ENCODE measurements around the gene MRPL36. TPM values are rescaled to one million over a fixed set of nuclear protein-coding genes. Genes with fewer than 3 reads are reported as not detected.

The MRPL36 gene
- total and polyA plus RNA-seq, 4 donors, result 21.4 to 55.6 (median 40.3) TPM

DNA sequence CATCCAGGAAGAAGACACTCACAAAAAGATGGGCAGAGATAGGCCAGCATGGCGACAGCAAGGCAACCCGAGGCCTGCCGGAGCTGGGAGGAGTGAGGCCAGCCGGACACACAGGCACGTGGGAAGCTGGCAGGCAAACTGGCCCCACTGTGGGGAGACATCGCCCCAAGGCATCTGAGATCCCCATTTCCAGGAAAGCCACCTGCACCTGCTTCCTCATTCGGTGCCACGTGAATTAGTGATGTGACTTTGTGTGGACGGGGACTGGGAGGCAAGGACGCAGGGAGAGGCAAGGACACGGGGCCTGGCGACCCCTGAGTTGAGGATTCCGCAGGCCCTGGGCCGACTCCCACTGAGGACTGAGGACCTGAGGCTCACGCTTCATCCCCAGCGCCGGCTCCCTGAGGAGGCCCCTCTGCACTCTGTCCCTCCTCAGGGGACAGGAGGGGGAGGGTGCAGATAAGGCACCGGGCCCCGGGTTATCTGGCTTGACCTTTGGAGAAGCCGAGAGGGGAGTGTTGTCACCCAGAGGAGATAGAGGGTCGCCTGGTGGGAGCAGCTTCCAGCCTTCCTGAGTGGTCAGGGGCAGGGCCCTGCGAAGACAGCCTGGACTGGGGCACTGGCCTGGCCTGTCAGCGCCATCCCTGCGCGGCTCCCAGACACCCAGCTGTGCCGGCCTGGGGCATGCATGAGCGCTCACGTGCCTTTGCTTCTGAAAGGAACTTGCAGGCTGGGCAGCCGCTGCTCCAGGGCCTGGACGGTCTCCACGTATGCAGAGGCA lies 41.3 kb upstream of the MRPL36 start:
- 61% methylated on average over 27 of the region's 31 CpGs for WGBS (ENCODE audit: insufficient coverage)
- Histone ChIP-seq H3K9me3 (ENCODE audit: control insufficient read depth, insufficient read depth, low read length) (no peaks in the 10 kb centered on the region), H3K4me3 (ENCODE audit: low read depth, low read length) (no peak overlapping the region), H3K36me3 (ENCODE audit: control insufficient read depth, insufficient read depth, low read length) (peaks cover 3% of the 10 kb centered on the region), H3K27ac (ENCODE audit: low read depth, low read length) (no peak overlapping the region), H3K4me1 (ENCODE audit: control insufficient read depth, insufficient read depth, low read length) (peaks cover 6% of the 10 kb centered on the region), H3K27me3 (ENCODE audit: control insufficient read depth, insufficient read depth, low read length) (peaks cover 13% of the 10 kb centered on the region)
- no peak for DNase-seq (ENCODE audit: low read depth in 4 of 6, low spot score in 6 of 6)

DNA sequence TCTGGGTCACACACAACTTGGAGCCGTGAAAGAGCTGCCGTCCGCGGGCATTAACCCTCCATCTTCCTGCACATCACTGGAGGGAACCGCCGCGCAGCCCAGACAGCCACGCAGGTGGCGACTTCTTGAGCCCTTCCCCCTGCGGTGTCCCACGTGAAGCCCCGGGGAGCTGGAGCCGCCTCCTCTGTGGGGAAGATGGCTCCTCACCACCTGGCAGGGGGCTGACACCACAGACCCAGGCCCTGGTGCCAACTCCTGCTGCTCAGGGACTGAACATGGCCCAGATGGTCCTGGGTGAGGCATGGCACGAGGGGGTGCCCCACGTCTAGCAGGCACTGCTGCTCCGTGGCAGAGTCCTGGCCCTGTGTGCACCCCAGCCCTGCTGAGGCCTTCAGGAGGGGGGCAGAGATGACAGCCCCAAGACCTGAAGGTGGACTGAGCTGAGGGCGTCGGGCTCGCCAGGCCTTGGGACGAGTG lies 40.5 kb upstream of the MRPL36 start:
- WGBS (ENCODE audit: insufficient coverage), result 83% methylated on average over 20 of the region's 20 CpGs
- Histone ChIP-seq H3K4me3 (ENCODE audit: low read depth, low read length) (no peak overlapping the region), H3K36me3 (ENCODE audit: control insufficient read depth, insufficient read depth, low read length) (peaks cover 3% of the 10 kb centered on the region), H3K9me3 (ENCODE audit: control insufficient read depth, insufficient read depth, low read length) (no peaks in the 10 kb centered on the region), H3K27me3 (ENCODE audit: control insufficient read depth, insufficient read depth, low read length) (peaks cover 13% of the 10 kb centered on the region), H3K27ac (ENCODE audit: low read depth, low read length) (no peak overlapping the region), H3K4me1 (ENCODE audit: control insufficient read depth, insufficient read depth, low read length) (peaks cover 6% of the 10 kb centered on the region)
- no peak for DNase-seq (ENCODE audit: low read depth in 4 of 6, low spot score in 6 of 6)

DNA sequence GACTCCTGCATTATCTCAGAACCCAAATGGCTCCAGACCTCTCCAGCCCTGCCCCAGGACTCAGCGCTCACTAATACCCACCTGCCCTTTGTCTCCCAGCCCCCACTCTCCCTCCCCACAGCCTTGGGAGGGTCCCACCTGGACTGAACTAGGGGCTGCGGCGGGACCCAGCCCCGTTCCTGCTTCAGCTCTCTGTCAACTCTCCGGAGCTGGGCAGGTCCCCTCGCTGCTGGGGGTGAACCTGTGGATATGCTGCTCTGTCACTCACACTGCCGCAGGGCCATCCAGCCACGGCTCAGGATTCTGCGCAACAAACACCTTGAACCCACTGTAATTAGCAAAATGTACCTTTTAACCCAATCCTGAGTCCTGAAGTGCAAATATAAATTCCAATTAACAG lies 38.4 kb upstream of the MRPL36 start:
- Histone ChIP-seq H3K9me3 (ENCODE audit: control insufficient read depth, insufficient read depth, low read length) (no peaks in the 10 kb centered on the region), H3K4me1 (ENCODE audit: control insufficient read depth, insufficient read depth, low read length) (peaks cover 9% of the 10 kb centered on the region), H3K27me3 (ENCODE audit: control insufficient read depth, insufficient read depth, low read length) (peaks cover 24% of the 10 kb centered on the region), H3K36me3 (ENCODE audit: control insufficient read depth, insufficient read depth, low read length) (peaks cover 3% of the 10 kb centered on the region), H3K4me3 (ENCODE audit: low read depth, low read length) (no peak overlapping the region), H3K27ac (ENCODE audit: low read depth, low read length) (no peak overlapping the region)
- no peak for DNase-seq (ENCODE audit: low read depth in 4 of 6, low spot score in 6 of 6)
- 82% methylated on average over 9 of the region's 9 CpGs for WGBS (ENCODE audit: insufficient coverage)

DNA sequence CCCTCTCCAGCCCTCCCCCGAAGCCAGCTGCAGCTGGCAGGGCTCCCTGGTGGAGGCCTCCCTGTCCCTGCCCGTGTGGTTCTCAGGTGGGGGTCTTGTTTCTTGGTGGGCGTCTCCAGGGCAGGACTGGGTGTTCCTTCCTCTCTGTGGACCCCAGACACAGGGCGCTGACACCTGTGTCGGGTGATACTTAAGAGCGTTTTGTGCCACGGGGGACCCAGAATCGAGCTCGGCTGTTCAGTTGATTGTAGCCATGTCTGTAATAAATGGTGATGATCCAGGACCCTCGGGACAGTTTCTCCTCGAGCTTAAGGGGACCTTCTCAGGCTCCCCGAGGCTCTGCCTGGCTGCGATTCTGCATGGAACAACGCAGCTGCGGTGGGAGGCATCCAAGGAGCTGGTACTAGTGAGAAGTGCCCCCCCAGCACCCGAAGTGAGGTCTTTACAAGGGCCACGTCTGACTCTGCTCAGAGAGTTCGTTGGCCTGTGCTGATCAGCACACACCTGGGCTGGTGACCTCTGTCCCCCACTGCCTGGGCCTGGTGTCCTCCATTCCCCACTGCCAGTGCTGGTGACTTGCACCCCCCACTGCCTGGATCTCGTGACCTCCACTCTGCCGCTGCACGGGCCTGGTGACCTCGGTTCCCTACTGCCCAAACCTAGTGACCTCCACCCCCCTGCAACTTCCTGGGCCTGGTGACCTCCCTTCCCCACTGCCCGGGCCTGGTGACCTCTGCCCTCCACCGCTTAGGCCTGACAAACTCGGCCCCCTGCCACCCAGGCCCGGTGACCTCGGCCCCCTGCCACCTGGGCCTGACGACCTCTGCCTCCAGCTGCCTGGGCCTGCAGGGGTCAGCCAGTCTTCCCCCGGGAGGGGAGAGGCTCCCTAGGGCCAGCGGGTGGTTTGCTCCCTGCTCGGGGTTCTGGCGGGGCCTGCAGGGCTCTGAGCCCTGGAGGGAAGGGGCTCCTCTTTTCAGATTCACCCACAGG lies 37.5 kb upstream of the MRPL36 start:
- Histone ChIP-seq H3K9me3 (ENCODE audit: control insufficient read depth, insufficient read depth, low read length) (no peaks in the 10 kb centered on the region), H3K4me1 (ENCODE audit: control insufficient read depth, insufficient read depth, low read length) (peaks cover 9% of the 10 kb centered on the region), H3K27me3 (ENCODE audit: control insufficient read depth, insufficient read depth, low read length) (peaks cover 24% of the 10 kb centered on the region), H3K27ac (ENCODE audit: low read depth, low read length) (no peak overlapping the region), H3K4me3 (ENCODE audit: low read depth, low read length) (no peak overlapping the region), H3K36me3 (ENCODE audit: control insufficient read depth, insufficient read depth, low read length) (peaks cover 3% of the 10 kb centered on the region)
- 77% methylated on average over 28 of the region's 32 CpGs for WGBS (ENCODE audit: insufficient coverage)
- no peak for DNase-seq (ENCODE audit: low read depth in 4 of 6, low spot score in 6 of 6)

DNA sequence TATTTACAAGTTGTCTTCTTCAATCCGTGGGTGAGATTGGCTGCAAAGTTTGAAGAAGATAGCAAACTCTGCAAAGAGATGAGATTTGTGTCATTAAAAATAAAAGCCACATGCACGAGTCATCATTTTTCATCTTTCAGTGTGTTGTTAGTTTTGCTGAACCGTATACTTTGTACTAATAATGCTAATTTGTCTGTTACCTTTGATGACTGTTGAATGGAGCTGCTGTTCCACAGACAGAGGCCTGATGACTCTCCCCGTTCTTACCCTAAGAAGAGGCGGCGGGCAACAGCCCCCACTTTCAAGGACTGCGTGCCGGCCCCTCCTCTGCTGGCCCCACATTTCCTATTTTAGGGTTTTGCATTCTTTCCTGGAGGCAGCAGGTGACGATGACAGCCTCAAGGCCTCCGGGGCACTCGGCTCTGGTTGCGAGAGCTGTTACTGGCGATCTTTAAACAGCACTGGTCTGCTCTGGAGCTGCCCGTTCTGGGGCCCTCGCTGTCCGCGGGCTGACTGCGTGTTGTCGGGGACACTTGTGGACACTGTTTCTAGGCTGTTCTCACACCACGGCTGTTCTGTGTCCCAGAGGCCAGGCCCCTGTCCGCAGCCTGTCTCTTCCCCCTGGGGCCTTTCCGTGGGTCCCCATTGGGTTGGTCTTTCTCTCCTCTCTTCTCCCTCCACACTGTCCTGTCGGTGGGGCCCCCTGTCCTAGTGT lies 36.7 kb upstream of the MRPL36 start:
- WGBS (ENCODE audit: insufficient coverage), result 79% methylated on average over 19 of the region's 23 CpGs
- Histone ChIP-seq H3K36me3 (ENCODE audit: control insufficient read depth, insufficient read depth, low read length) (peaks cover 3% of the 10 kb centered on the region), H3K4me3 (ENCODE audit: low read depth, low read length) (no peak overlapping the region), H3K4me1 (ENCODE audit: control insufficient read depth, insufficient read depth, low read length) (peaks cover 15% of the 10 kb centered on the region), H3K9me3 (ENCODE audit: control insufficient read depth, insufficient read depth, low read length) (no peaks in the 10 kb centered on the region), H3K27ac (ENCODE audit: low read depth, low read length) (no peak overlapping the region), H3K27me3 (ENCODE audit: control insufficient read depth, insufficient read depth, low read length) (peaks cover 23% of the 10 kb centered on the region)
- DNase-seq (ENCODE audit: low read depth in 4 of 6, low spot score in 6 of 6), result no peak

DNA sequence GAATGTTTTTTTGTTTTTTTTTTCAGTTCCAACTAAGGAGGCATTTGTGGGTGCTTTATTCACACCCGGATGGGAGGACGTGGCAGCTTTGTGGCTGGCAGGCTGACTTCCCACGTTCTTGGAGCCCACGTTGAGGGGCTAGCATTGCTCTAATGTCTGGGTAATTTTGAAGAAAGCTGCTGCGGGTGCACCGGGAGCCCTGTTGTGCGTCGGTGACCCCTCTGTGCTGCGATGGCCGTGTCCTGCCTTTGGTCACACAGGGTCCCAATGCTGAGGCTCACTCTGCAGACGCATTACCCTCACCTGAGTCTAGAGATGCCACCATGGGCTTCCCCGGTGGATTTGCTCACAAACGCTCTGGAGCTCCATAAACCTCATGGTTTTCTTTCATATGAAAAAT lies 35.8 kb upstream of the MRPL36 start:
- 85% methylated on average over 13 of the region's 13 CpGs for WGBS (ENCODE audit: insufficient coverage)
- Histone ChIP-seq H3K36me3 (ENCODE audit: control insufficient read depth, insufficient read depth, low read length) (peaks cover 3% of the 10 kb centered on the region), H3K4me3 (ENCODE audit: low read depth, low read length) (no peak overlapping the region), H3K27ac (ENCODE audit: low read depth, low read length) (no peak overlapping the region), H3K27me3 (ENCODE audit: control insufficient read depth, insufficient read depth, low read length) (peaks cover 23% of the 10 kb centered on the region), H3K4me1 (ENCODE audit: control insufficient read depth, insufficient read depth, low read length) (peaks cover 12% of the 10 kb centered on the region), H3K9me3 (ENCODE audit: control insufficient read depth, insufficient read depth, low read length) (no peaks in the 10 kb centered on the region)
- no peak for DNase-seq (ENCODE audit: low read depth in 4 of 6, low spot score in 6 of 6)

DNA sequence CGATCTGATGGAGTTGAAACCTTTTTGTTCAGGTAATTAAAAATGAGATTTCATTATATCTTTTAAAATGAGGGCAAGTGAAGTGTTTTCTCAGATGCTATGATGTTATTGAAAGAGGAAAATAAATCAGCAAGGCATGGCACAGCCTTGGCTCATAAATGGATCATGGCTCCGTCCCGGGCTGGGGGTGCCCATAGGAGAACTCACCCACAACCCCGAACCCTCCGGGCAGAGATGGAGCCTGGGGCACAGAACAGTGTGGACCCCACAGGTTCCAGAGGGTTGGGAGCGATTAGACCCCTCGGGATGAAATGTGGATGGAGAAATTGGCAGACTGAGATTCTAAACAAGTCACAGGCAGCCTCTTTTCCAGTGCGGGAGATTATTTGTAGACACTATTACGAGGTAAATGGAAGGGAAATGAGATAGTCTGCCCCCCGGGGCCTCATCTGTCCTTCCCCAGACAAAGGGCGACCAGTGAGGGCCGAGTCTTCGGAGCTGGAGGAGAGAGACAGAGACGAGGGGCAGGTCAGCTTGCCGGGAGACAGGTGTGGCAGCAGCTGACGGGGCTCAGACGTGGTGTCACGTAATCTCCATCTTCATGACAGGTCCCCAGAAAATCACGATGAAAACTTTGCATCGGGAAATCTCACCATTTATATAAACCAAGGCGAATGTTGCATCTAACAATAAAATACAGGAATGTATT lies 35.2 kb upstream of the MRPL36 start:
- peak in 1 of 6 donors; percentile 38 for DNase-seq (ENCODE audit: low read depth in 4 of 6, low spot score in 6 of 6)
- H3K4me3 ChIP-seq (ENCODE audit: low read depth, low read length), result no peak overlapping the region
- peaks cover 12% of the 10 kb centered on the region for H3K4me1 ChIP-seq (ENCODE audit: control insufficient read depth, insufficient read depth, low read length)
- no peaks in the 10 kb centered on the region for H3K9me3 ChIP-seq (ENCODE audit: control insufficient read depth, insufficient read depth, low read length)
- peaks cover 19% of the 10 kb centered on the region for H3K27me3 ChIP-seq (ENCODE audit: control insufficient read depth, insufficient read depth, low read length)
- H3K36me3 ChIP-seq (ENCODE audit: control insufficient read depth, insufficient read depth, low read length), result peaks cover 3% of the 10 kb centered on the region
- no peak overlapping the region for H3K27ac ChIP-seq (ENCODE audit: low read depth, low read length)
- 47% methylated on average over 14 of the region's 21 CpGs for WGBS (ENCODE audit: insufficient coverage)

DNA sequence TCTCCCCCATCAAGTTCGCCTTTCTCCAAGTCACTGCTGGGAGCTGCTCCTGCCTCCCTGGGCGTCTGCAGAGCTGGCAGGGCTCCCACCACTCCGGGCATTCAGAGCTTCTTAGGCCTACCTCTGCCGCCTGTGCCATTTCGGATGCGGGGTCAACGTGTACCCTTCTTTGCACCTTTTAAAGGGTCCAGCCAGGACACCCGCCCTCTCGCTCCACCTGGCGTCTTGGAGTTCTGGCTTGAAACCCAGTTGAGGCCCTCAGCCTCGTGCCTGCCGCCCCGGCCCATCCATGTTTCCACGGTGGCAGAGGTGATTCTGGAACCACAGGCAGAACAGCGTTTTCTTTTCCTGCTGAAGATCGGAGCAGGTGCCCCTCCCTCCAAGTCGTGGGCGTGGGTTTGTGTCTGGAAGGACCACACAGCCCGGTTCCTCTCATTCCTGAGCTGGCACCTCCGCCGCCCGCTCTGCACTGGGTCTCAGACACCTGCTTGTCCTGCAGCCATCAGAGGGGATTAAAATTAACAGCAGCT lies 34.5 kb upstream of the MRPL36 start:
- WGBS (ENCODE audit: insufficient coverage), result 78% methylated on average over 22 of the region's 22 CpGs
- Histone ChIP-seq H3K4me3 (ENCODE audit: low read depth, low read length) (no peak overlapping the region), H3K9me3 (ENCODE audit: control insufficient read depth, insufficient read depth, low read length) (no peaks in the 10 kb centered on the region), H3K27me3 (ENCODE audit: control insufficient read depth, insufficient read depth, low read length) (peaks cover 18% of the 10 kb centered on the region), H3K36me3 (ENCODE audit: control insufficient read depth, insufficient read depth, low read length) (peaks cover 3% of the 10 kb centered on the region), H3K27ac (ENCODE audit: low read depth, low read length) (no peak overlapping the region), H3K4me1 (ENCODE audit: control insufficient read depth, insufficient read depth, low read length) (peaks cover 12% of the 10 kb centered on the region)
- no peak for DNase-seq (ENCODE audit: low read depth in 4 of 6, low spot score in 6 of 6)
